H1 (cell line): Measurements from ENCODE around the gene PRKN. TPM values are rescaled to one million over a fixed set of nuclear protein-coding genes. Genes with fewer than 3 reads are reported as not detected.

ENCODE experiments used
- EGR1 ChIP-seq: IDR thresholded peaks from 2 replicates; pipeline ENCODE4 v1.6.1; 2011; ENCODE audit warnings: low read depth, low read length, borderline replicate concordance
- polyA plus RNA-seq, 7 experiments: library from polyadenylated mRNA; depleted of rRNA in 3 of 7; stranded (reverse) in 5 of 7; unstranded in 2 of 7; fragments of >200 nt in 5 of 7; fragments of 200-250 nt in 2 of 7; gene quantifications; 1 replicate in 5 of 7; 2 replicates in 1 of 7; 4 replicates in 1 of 7; pipeline versions ENCODE4 v1.2.1 to v1.2.3, GENCODE V29; 2011 to 2013; ENCODE audit warnings: missing spikeins in 2 of 7, mixed read lengths in 2 of 7
- total RNA-seq: library from RNA; stranded (reverse); fragmentation: NEBNext Ultra II Directional; extraction: Animal tissue kit (Norgen Biotek cat#: 25700); gene quantifications from 2 replicates; pipeline ENCODE4 v1.2.1, GENCODE V29; 2021

PRKN gene
- total and polyA plus RNA-seq, 2 of the 8 experiments (the other 6 are each of a cell fraction or from before 2014, with no cell fraction given), result 0.13 to 0.29 TPM

GRCh38 chr6:161788531-161788930 lies 939.0 kb downstream of the PRKN start (continued):
- no peak for TF ChIP-seq EGR1
- TF ChIP-seq, all 59 proteins: peak for 0
